Peyer's patch (tissue), 4 donors: Measurements from ENCODE around the gene GOLGA6L9. TPM values are rescaled to one million over a fixed set of nuclear protein-coding genes. Genes with fewer than 3 reads are reported as not detected.
"Not testable (repeated sequence)": the region's sequence is repeated elsewhere in the genome, so short reads cannot be mapped to it uniquely, and the experiment has no call there.

Experiments used
- DNase-seq, 3 donors: peaks; one replicate each; pipeline ENCODE4 v3.0.0-alpha.2; 2017 to 2019
- H3K27ac ChIP-seq, 4 donors: fragments of 200-600 bp; sonication (generic); one replicate each; pipeline ENCODE4 v1.5.1; 2016 to 2019
- H3K27me3 ChIP-seq, 2 donors: fragments of 200-600 bp; sonication (generic); one replicate each; pipeline ENCODE4 v1.5.1; 2019
- H3K36me3 ChIP-seq, 3 donors: fragments of 200-600 bp; sonication (generic); one replicate each; pipeline ENCODE4 v1.5.1; 2016 to 2019
- H3K4me1 ChIP-seq, 4 donors: fragments of 200-600 bp; sonication (generic); one replicate each; pipeline ENCODE4 v1.5.1; 2016 to 2019
- H3K4me3 ChIP-seq, 4 donors: fragments of 200-600 bp; sonication (generic); 1 replicate in 3 of 4; 2 replicates in 1 of 4; pipeline ENCODE4 v1.5.1; 2016 to 2019; ENCODE audit warnings: mild to moderate bottlenecking in 1 of 4
- H3K9me3 ChIP-seq, 4 donors: fragments of 200-600 bp; sonication (generic); one replicate each; pipeline ENCODE4 v1.5.1; 2016 to 2019; ENCODE audit warnings: mild to moderate bottlenecking in 1 of 4
- CTCF ChIP-seq, 6 experiments: fragments of 450-650 bp in 4 of 6; fragments of 200-600 bp in 2 of 6; sonication (generic) in 1 of 6; IDR thresholded peaks; one replicate each; pipeline ENCODE4 v1.5.1; 2017 to 2019; ENCODE audit warnings: antibody characterized with exemption in 6 of 6, mild to moderate bottlenecking in 3 of 6, moderate library complexity in 1 of 6
- POLR2A ChIP-seq, 2 donors: fragments of 450-650 bp; IDR thresholded peaks; one replicate each; pipeline ENCODE4 v1.5.1; 2017; ENCODE audit warnings: antibody characterized with exemption in 2 of 2, mild to moderate bottlenecking in 2 of 2, moderate library complexity in 2 of 2
- total RNA-seq, 4 donors: library from RNA; depleted of rRNA; stranded (reverse); fragments of >200 nt; gene quantifications; one replicate each; pipeline ENCODE4 v1.1.0, GENCODE V29; 2016

Gene GOLGA6L9
- 10 to 100 TPM in 1 of 4 donors, 1 to 10 TPM in 3; 3.0 to 13.2 (median 6.4) TPM for total RNA-seq

- not testable (repeated sequence) for DNase-seq, H3K9me3 ChIP-seq, H3K36me3 ChIP-seq, H3K4me1 ChIP-seq, H3K27me3 ChIP-seq, H3K4me3 ChIP-seq, H3K27ac ChIP-seq
Observed at GRCh38 chr15:82429693-82430092, at the start of gene GOLGA6L9. GOLGA6L9 (plus strand) TSS chr15:82429816; CDS start chr15:82430080, 264 bp downstream.

GRCh38 chr15:82381330-82381955 is 48.2 kb upstream of the GOLGA6L9 start:
- H3K4me3 ChIP-seq, H3K27me3 ChIP-seq, H3K36me3 ChIP-seq, H3K27ac ChIP-seq, DNase-seq, H3K4me1 ChIP-seq, H3K9me3 ChIP-seq: not testable (repeated sequence)

- H3K27ac ChIP-seq, H3K4me1 ChIP-seq, H3K36me3 ChIP-seq, H3K9me3 ChIP-seq, DNase-seq, H3K27me3 ChIP-seq, H3K4me3 ChIP-seq: not testable (repeated sequence)
Observed at GRCh38 chr15:82387209-82387608, 42.4 kb upstream of the GOLGA6L9 start.

- not testable (repeated sequence) for H3K27me3 ChIP-seq, DNase-seq, H3K4me1 ChIP-seq, H3K36me3 ChIP-seq, H3K4me3 ChIP-seq, H3K27ac ChIP-seq, H3K9me3 ChIP-seq
Observed at GRCh38 chr15:82390152-82390551, 39.5 kb upstream of the GOLGA6L9 start.

GRCh38 chr15:82392077-82392476 is 37.5 kb upstream of the GOLGA6L9 start:
- H3K27ac ChIP-seq, H3K4me3 ChIP-seq, H3K27me3 ChIP-seq, H3K36me3 ChIP-seq, H3K4me1 ChIP-seq, H3K9me3 ChIP-seq, DNase-seq: not testable (repeated sequence)

GRCh38 chr15:82393671-82394070 is 35.9 kb upstream of the GOLGA6L9 start:
- Histone ChIP-seq H3K4me1 (no peaks in the 10 kb centered on the region), H3K4me3 (no peak overlapping the region), H3K9me3 (no peaks in the 10 kb centered on the region), H3K27me3 (no peaks in the 10 kb centered on the region), H3K36me3 (no peaks in the 10 kb centered on the region), H3K27ac (no peak overlapping the region)
- TF ChIP-seq POLR2A (IDR thresholded peaks at IDR 0.05): no peak
- no peak for TF ChIP-seq CTCF (IDR thresholded peaks at IDR 0.05)
- DNase-seq: no peak

- not testable (repeated sequence) for H3K27me3 ChIP-seq, H3K4me1 ChIP-seq, H3K9me3 ChIP-seq, H3K27ac ChIP-seq, DNase-seq, H3K4me3 ChIP-seq, H3K36me3 ChIP-seq
Observed at GRCh38 chr15:82395788-82396187, 33.8 kb upstream of the GOLGA6L9 start.

GRCh38 chr15:82397817-82398216 is 31.8 kb upstream of the GOLGA6L9 start:
- no peaks in the 10 kb centered on the region for H3K36me3 ChIP-seq
- no peaks in the 10 kb centered on the region for H3K4me1 ChIP-seq
- no peak overlapping the region for H3K4me3 ChIP-seq
- H3K27me3 ChIP-seq: no peaks in the 10 kb centered on the region
- no peaks in the 10 kb centered on the region for H3K9me3 ChIP-seq
- H3K27ac ChIP-seq: no peak overlapping the region
- no peak for TF ChIP-seq CTCF (IDR thresholded peaks at IDR 0.05)
- no peak for TF ChIP-seq POLR2A (IDR thresholded peaks at IDR 0.05)
- no peak for DNase-seq

GRCh38 chr15:82398785-82399184 is 30.8 kb upstream of the GOLGA6L9 start:
- Histone ChIP-seq H3K9me3 (no peaks in the 10 kb centered on the region), H3K36me3 (no peaks in the 10 kb centered on the region), H3K4me1 (no peaks in the 10 kb centered on the region), H3K27me3 (no peaks in the 10 kb centered on the region), H3K27ac (no peak overlapping the region), H3K4me3 (no peak overlapping the region)
- no peak for DNase-seq
- no peak for TF ChIP-seq POLR2A (IDR thresholded peaks at IDR 0.05)
- no peak for TF ChIP-seq CTCF (IDR thresholded peaks at IDR 0.05)

GRCh38 chr15:82399366-82400103 is 30.1 kb upstream of the GOLGA6L9 start:
- not testable (repeated sequence) for H3K4me1 ChIP-seq, H3K27ac ChIP-seq, H3K9me3 ChIP-seq, H3K27me3 ChIP-seq, H3K36me3 ChIP-seq, H3K4me3 ChIP-seq, DNase-seq

GRCh38 chr15:82401918-82402317 is 27.7 kb upstream of the GOLGA6L9 start:
- H3K36me3 ChIP-seq, DNase-seq, H3K27me3 ChIP-seq, H3K4me3 ChIP-seq, H3K27ac ChIP-seq, H3K4me1 ChIP-seq, H3K9me3 ChIP-seq: not testable (repeated sequence)

- not testable (repeated sequence) for H3K27ac ChIP-seq, H3K4me3 ChIP-seq, H3K9me3 ChIP-seq, DNase-seq, H3K36me3 ChIP-seq, H3K27me3 ChIP-seq, H3K4me1 ChIP-seq
Observed at GRCh38 chr15:82402341-82402740, 27.3 kb upstream of the GOLGA6L9 start.
